WTC11 (cell line): ENCODE data around the gene LGI4. TPM values are rescaled to one million over a fixed set of nuclear protein-coding genes. Genes with fewer than 3 reads are reported as not detected.

Experiments used
- ATAC-seq: fragments of 200-7000 bp; cut with Tn5 transposase; 2 replicates; pipeline ENCODE4 v1.10.0; 2021; ENCODE audit warnings: mild to moderate bottlenecking, moderate library complexity
- CTCF ChIA-PET: fragments of 300-600 bp; sonication (Branson Sonifier 250); formaldehyde crosslinking; loops from one replicate; lab custom pipeline; 2021; ENCODE audit warnings: antibody characterized with exemption; lab: Charles Lee
- POLR2A ChIA-PET: fragments of 350-600 bp; sonication (Branson Sonifier 250); formaldehyde crosslinking; loops from one replicate; lab custom pipeline; 2021; ENCODE audit warnings: antibody characterized with exemption; lab: Charles Lee
- DNase-seq: peaks from one replicate; pipeline ENCODE4 v3.0.0; 2021; ENCODE audit warnings: low spot score
- H3K27ac Mint-ChIP-seq: 2 replicates; pipeline ENCODE4 v1.8.0; 2021; ENCODE audit warnings: mixed read lengths
- H3K27me3 Mint-ChIP-seq: 2 replicates; pipeline ENCODE4 v1.8.0; 2021; ENCODE audit warnings: low read depth, mild to moderate bottlenecking, moderate library complexity, mixed read lengths
- H3K36me3 Mint-ChIP-seq: 2 replicates; pipeline ENCODE4 v1.8.0; 2021; ENCODE audit warnings: mixed read lengths
- H3K4me1 Mint-ChIP-seq: 2 replicates; pipeline ENCODE4 v1.8.0; 2022; ENCODE audit warnings: mixed read lengths
- H3K4me3 Mint-ChIP-seq: 2 replicates; pipeline ENCODE4 v1.8.0; 2021; ENCODE audit warnings: mild to moderate bottlenecking, moderate library complexity, mixed read lengths
- H3K9me3 Mint-ChIP-seq: 2 replicates; pipeline ENCODE4 v1.8.0; 2021; ENCODE audit warnings: mixed read lengths
- ATF1 ChIP-seq: sonication (generic); formaldehyde crosslinking; IDR thresholded peaks from 2 replicates; pipeline ENCODE4 v1.8.1; 2023; ENCODE audit warnings: mild to moderate bottlenecking, moderate library complexity, missing genetic modification reagents
- ATF2 ChIP-seq: sonication (generic); formaldehyde crosslinking; IDR thresholded peaks from 2 replicates; pipeline ENCODE4 v1.8.1; 2022; ENCODE audit warnings: low read depth, missing genetic modification reagents, borderline replicate concordance
- CREB1 ChIP-seq: sonication (generic); formaldehyde crosslinking; IDR thresholded peaks from 2 replicates; pipeline ENCODE4 v1.8.0; 2023; ENCODE audit warnings: mild to moderate bottlenecking, missing genetic modification reagents
- EMX1 ChIP-seq: fragments of 250-450 bp; sonication (Bioruptor Pico); IDR thresholded peaks from 2 replicates; pipeline ENCODE4 v1.8.0; 2021; ENCODE audit warnings: mild to moderate bottlenecking
- IRF1 ChIP-seq: sonication (generic); formaldehyde crosslinking; IDR thresholded peaks from 2 replicates; pipeline ENCODE4 v1.8.0; 2023; ENCODE audit warnings: missing genetic modification reagents
- JAZF1 ChIP-seq: fragments of 250-450 bp; sonication (Bioruptor Pico); IDR thresholded peaks from 2 replicates; pipeline ENCODE4 v1.9.0; 2021; ENCODE audit warnings: moderate library complexity, mild to moderate bottlenecking, inconsistent platforms
- JUN ChIP-seq: sonication (generic); formaldehyde crosslinking; IDR thresholded peaks from 2 replicates; pipeline ENCODE4 v1.8.0; 2023; ENCODE audit warnings: mild to moderate bottlenecking, missing genetic modification reagents
- MYBL2 ChIP-seq: sonication (generic); formaldehyde crosslinking; IDR thresholded peaks from 2 replicates; pipeline ENCODE4 v1.8.1; 2023; ENCODE audit warnings: mild to moderate bottlenecking, moderate library complexity, missing genetic modification reagents
- NR1H2 ChIP-seq: sonication (generic); formaldehyde crosslinking; IDR thresholded peaks from 2 replicates; pipeline ENCODE4 v1.9.0; 2021; ENCODE audit warnings: mild to moderate bottlenecking, moderate library complexity, missing genetic modification reagents
- NR2C2 ChIP-seq: sonication (generic); formaldehyde crosslinking; IDR thresholded peaks from 2 replicates; pipeline ENCODE4 v1.8.0; 2022; ENCODE audit warnings: mild to moderate bottlenecking, missing genetic modification reagents
- SMAD4 ChIP-seq: sonication (generic); formaldehyde crosslinking; IDR thresholded peaks from 2 replicates; pipeline ENCODE4 v1.8.0; 2022; ENCODE audit warnings: mild to moderate bottlenecking, missing genetic modification reagents
- SP1 ChIP-seq: sonication (generic); formaldehyde crosslinking; conservative IDR thresholded peaks from 2 replicates; pipeline ENCODE4 v1.8.1; 2022; ENCODE audit warnings: missing genetic modification reagents
- TEAD4 ChIP-seq: sonication (generic); formaldehyde crosslinking; IDR thresholded peaks from 2 replicates; pipeline ENCODE4 v1.8.0; 2022; ENCODE audit warnings: mild to moderate bottlenecking, missing genetic modification reagents
- USF1 ChIP-seq: sonication (generic); formaldehyde crosslinking; IDR thresholded peaks from 2 replicates; pipeline ENCODE4 v1.8.0; 2022; ENCODE audit warnings: mild to moderate bottlenecking, missing genetic modification reagents
- ZNF121 ChIP-seq: sonication (generic); formaldehyde crosslinking; IDR thresholded peaks from 2 replicates; pipeline ENCODE4 v1.8.0; 2023; ENCODE audit warnings: missing genetic modification reagents
- ZNF281 ChIP-seq: sonication (generic); formaldehyde crosslinking; IDR thresholded peaks from 2 replicates; pipeline ENCODE4 v1.8.0; 2023; ENCODE audit warnings: mild to moderate bottlenecking, missing genetic modification reagents
- ZNF396 ChIP-seq: fragments of 250-450 bp; sonication (Bioruptor Pico); IDR thresholded peaks from 2 replicates; pipeline ENCODE4 v1.8.0; 2021; ENCODE audit warnings: mild to moderate bottlenecking, moderate library complexity, borderline replicate concordance
- ZNF423 ChIP-seq: fragments of 250-450 bp; sonication (Bioruptor Pico); IDR thresholded peaks from 2 replicates; pipeline ENCODE4 v2.1.2; 2022; ENCODE audit warnings: mild to moderate bottlenecking, moderate library complexity
- total RNA-seq: library from RNA; stranded (reverse); gene quantifications from 3 replicates; pipeline ENCODE4 v1.2.3, GENCODE V29; 2021
- TF ChIP-seq, protein P1 (sequence below): sonication (generic); formaldehyde crosslinking; IDR thresholded peaks from 2 replicates; pipeline ENCODE4 v1.8.1; 2022; ENCODE audit warnings: mild to moderate bottlenecking, missing genetic modification reagents, moderate library complexity, borderline replicate concordance
- TF ChIP-seq, protein P2 (sequence below): sonication (generic); formaldehyde crosslinking; IDR thresholded peaks from 2 replicates; pipeline ENCODE4 v1.8.1; 2023; ENCODE audit warnings: mild to moderate bottlenecking, missing genetic modification reagents
- TF ChIP-seq, protein P3 (sequence below): fragments of 250-450 bp; sonication (Bioruptor Pico); IDR thresholded peaks from 2 replicates; pipeline ENCODE4 v2.1.2; 2022; ENCODE audit warnings: mild to moderate bottlenecking, moderate library complexity

Gene LGI4
- total RNA-seq, 1 experiment from 2014 or later, result 14.2 TPM

DNA sequence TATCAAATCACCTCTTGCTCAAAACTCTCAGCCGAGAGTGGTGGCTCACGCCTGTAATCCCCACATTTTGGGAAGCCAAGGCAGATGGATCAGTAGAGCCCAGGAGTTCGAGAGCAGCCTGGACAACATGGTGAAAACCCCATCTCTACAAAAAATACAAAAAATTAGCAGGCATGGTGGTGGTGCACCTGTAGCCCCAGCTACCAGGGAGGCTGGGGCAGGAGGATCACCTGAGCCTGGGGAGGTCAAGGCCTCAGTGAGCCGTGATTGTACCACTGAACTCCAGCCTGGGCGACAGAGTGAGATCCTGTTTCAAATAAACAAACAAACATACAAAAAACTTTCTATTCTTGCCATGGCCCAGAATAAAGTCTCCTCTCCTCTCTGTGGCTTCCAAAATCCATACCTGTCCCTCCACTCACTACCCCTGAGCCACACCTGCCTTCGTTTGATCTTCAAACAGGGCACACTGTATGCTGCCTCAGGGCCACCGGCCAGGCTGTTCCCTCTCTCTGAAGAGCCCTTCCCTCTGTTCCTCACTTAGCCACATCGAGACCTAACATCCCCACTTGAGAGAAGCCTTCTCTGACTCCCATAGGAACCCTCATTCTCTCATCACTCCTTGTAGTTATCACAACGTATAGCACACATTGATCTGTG is 6.3 kb downstream of the LGI4 start:
- no peak overlapping the region for H3K4me3 Mint-ChIP-seq
- peaks cover 14% of the 10 kb centered on the region for H3K4me1 Mint-ChIP-seq
- H3K36me3 Mint-ChIP-seq, result peaks cover 4% of the 10 kb centered on the region; the same call in 1 of the 2 replicates
- H3K27ac Mint-ChIP-seq, result no peak overlapping the region
- TF ChIP-seq JUN (CRISPR knock-in tag) (no peak), ZNF396 (CRISPR knock-in tag) (no peak), CREB1 (no peak), ZNF281 (no peak), SMAD4 (no peak), ATF2 (CRISPR knock-in tag) (no peak), ZNF121 (CRISPR knock-in tag) (no peak), NR2C2 (CRISPR knock-in tag) (no peak), NR1H2 (CRISPR knock-in tag) (no peak), USF1 (no peak), ZNF423 (no peak), ATF1 (CRISPR knock-in tag) (no peak), SP1 (CRISPR knock-in tag) (no peak)
- TF ChIP-seq, protein P1, sequence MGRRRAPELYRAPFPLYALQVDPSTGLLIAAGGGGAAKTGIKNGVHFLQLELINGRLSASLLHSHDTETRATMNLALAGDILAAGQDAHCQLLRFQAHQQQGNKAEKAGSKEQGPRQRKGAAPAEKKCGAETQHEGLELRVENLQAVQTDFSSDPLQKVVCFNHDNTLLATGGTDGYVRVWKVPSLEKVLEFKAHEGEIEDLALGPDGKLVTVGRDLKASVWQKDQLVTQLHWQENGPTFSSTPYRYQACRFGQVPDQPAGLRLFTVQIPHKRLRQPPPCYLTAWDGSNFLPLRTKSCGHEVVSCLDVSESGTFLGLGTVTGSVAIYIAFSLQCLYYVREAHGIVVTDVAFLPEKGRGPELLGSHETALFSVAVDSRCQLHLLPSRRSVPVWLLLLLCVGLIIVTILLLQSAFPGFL (CRISPR knock-in tag), result no peak
- TF ChIP-seq, protein P2, sequence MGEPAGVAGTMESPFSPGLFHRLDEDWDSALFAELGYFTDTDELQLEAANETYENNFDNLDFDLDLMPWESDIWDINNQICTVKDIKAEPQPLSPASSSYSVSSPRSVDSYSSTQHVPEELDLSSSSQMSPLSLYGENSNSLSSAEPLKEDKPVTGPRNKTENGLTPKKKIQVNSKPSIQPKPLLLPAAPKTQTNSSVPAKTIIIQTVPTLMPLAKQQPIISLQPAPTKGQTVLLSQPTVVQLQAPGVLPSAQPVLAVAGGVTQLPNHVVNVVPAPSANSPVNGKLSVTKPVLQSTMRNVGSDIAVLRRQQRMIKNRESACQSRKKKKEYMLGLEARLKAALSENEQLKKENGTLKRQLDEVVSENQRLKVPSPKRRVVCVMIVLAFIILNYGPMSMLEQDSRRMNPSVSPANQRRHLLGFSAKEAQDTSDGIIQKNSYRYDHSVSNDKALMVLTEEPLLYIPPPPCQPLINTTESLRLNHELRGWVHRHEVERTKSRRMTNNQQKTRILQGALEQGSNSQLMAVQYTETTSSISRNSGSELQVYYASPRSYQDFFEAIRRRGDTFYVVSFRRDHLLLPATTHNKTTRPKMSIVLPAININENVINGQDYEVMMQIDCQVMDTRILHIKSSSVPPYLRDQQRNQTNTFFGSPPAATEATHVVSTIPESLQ, result no peak
- TF ChIP-seq, all 79 proteins: peak for 0
- Mint-ChIP-seq H3K9me3 (peaks cover 12% of the 10 kb centered on the region), H3K27me3 (peaks cover 4% of the 10 kb centered on the region)
- ATAC-seq, result no peak
- ChIA-PET CTCF (interaction anchor here (2.3 to 5.8 kb wide), 3 partner anchors 13 to 73 kb away, joined by 10 to 46 read pairs (median 10); partner anchors contain the start of gene FXYD3), POLR2A (no interaction called here)
- DNase-seq, result no peak

GRCh38 chr19:35127871-35128270 is 7.0 kb downstream of the LGI4 start:
- Mint-ChIP-seq H3K4me3 (no peak overlapping the region), H3K9me3 (peaks cover 8% of the 10 kb centered on the region), H3K27me3 (peaks cover 4% of the 10 kb centered on the region), H3K36me3 (peaks cover 4% of the 10 kb centered on the region; the same call in 1 of the 2 replicates), H3K27ac (no peak overlapping the region), H3K4me1 (peaks cover 20% of the 10 kb centered on the region)
- DNase-seq (no peak), ATAC-seq (no peak)
- ChIA-PET POLR2A (no interaction called here), CTCF (interaction anchor here (0.8 to 5.8 kb wide), 5 partner anchors 11 to 84 kb away, joined by 4 to 46 read pairs (median 10); partner anchors contain the start of gene FXYD3)
- TF ChIP-seq, protein P3, sequence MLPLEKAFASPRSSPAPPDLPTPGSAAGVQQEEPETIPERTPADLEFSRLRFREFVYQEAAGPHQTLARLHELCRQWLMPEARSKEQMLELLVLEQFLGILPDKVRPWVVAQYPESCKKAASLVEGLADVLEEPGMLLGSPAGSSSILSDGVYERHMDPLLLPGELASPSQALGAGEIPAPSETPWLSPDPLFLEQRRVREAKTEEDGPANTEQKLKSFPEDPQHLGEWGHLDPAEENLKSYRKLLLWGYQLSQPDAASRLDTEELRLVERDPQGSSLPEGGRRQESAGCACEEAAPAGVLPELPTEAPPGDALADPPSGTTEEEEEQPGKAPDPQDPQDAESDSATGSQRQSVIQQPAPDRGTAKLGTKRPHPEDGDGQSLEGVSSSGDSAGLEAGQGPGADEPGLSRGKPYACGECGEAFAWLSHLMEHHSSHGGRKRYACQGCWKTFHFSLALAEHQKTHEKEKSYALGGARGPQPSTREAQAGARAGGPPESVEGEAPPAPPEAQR (CRISPR knock-in tag), result no peak
- TF ChIP-seq MYBL2 (CRISPR knock-in tag), result no peak
- no peak for TF ChIP-seq ZNF281
- TF ChIP-seq JAZF1 (CRISPR knock-in tag), result no peak
- TF ChIP-seq IRF1 (CRISPR knock-in tag), result no peak
- TF ChIP-seq TEAD4 (CRISPR knock-in tag), result no peak
- no peak for TF ChIP-seq EMX1
